CD4-positive, CD25-positive, alpha-beta regulatory T cell (primary cell): ENCODE data around the gene KCTD6. TPM values are rescaled to one million over a fixed set of nuclear protein-coding genes. Genes with fewer than 3 reads are reported as not detected.

Experiments used
- ATAC-seq, 2 donors: fragments of 150-1000 bp; cut with Tn5 transposase; one replicate each; pipeline ENCODE4 v1.10.0; 2021; ENCODE audit warnings: low read depth in 2 of 2, moderate number of reproducible peaks in 2 of 2, moderate library complexity in 1 of 2
- DNase-seq, 3 donors: peaks; one replicate each; pipeline versions ENCODE4 v3.0.0 to v3.0.0-alpha.2; 2012 to 2022; ENCODE audit warnings: mixed read lengths in 1 of 3
- H3K27ac ChIP-seq: one replicate; pipeline ENCODE4 v1.7.0; 2013; ENCODE audit warnings: mild to moderate bottlenecking, low read length; ENCODE audit not compliant: insufficient read depth, poor library complexity, severe bottlenecking
- H3K27me3 ChIP-seq: one replicate; pipeline ENCODE4 v1.7.0; 2013; ENCODE audit warnings: low read length; ENCODE audit not compliant: control insufficient read depth, insufficient read depth
- H3K36me3 ChIP-seq: one replicate; pipeline ENCODE4 v1.7.0; 2013; ENCODE audit warnings: mild to moderate bottlenecking, low read length, moderate library complexity; ENCODE audit not compliant: control insufficient read depth, insufficient read depth
- H3K4me1 ChIP-seq: 2 replicates; pipeline ENCODE4 v1.7.0; 2013; ENCODE audit warnings: mild to moderate bottlenecking, low read length; ENCODE audit not compliant: insufficient read depth, control insufficient read depth, poor library complexity, severe bottlenecking
- H3K4me3 ChIP-seq: one replicate; pipeline ENCODE4 v1.7.0; 2013; ENCODE audit warnings: low read depth, mild to moderate bottlenecking, low read length, moderate library complexity
- H3K9me3 ChIP-seq, 2 experiments: 1 replicate in 1 of 2; 2 replicates in 1 of 2; pipeline ENCODE4 v1.7.0; 2013; ENCODE audit warnings: low read length in 2 of 2, mild to moderate bottlenecking in 1 of 2, moderate library complexity in 1 of 2; ENCODE audit not compliant: control insufficient read depth in 2 of 2
- H3K27ac Mint-ChIP-seq, 3 donors: one replicate each; pipeline ENCODE4 v1.8.0; 2020 to 2022; ENCODE audit warnings: mild to moderate bottlenecking in 3 of 3, mixed read lengths in 3 of 3, moderate library complexity in 2 of 3
- H3K27me3 Mint-ChIP-seq: one replicate; pipeline ENCODE4 v1.8.0; 2022; ENCODE audit warnings: mild to moderate bottlenecking, mixed read lengths
- H3K36me3 Mint-ChIP-seq: one replicate; pipeline ENCODE4 v1.8.0; 2020; ENCODE audit warnings: mixed read lengths
- H3K4me1 Mint-ChIP-seq, 4 donors: one replicate each; pipeline ENCODE4 v1.8.0; 2020 to 2022; ENCODE audit warnings: mixed read lengths in 4 of 4, mild to moderate bottlenecking in 1 of 4
- H3K4me3 Mint-ChIP-seq, 4 donors: one replicate each; pipeline ENCODE4 v1.8.0; 2020 to 2022; ENCODE audit warnings: mild to moderate bottlenecking in 4 of 4, mixed read lengths in 4 of 4, moderate library complexity in 3 of 4
- H3K9me3 Mint-ChIP-seq, 7 donors: one replicate each; pipeline ENCODE4 v1.8.0; 2020 to 2022; ENCODE audit warnings: mixed read lengths in 7 of 7, mild to moderate bottlenecking in 3 of 7, moderate library complexity in 2 of 7
- polyA plus RNA-seq, 4 donors: library from polyadenylated mRNA; unstranded; fragments of 300-500 nt; fragmentation: Illumina TruSeq; gene quantifications; one replicate each; pipeline ENCODE4 v1.2.3, GENCODE V29; 2021
- total RNA-seq: library from RNA; stranded (reverse); gene quantifications from one replicate; pipeline ENCODE4 v1.2.3, GENCODE V29; 2022

KCTD6 gene
- total and polyA plus RNA-seq, 5 donors from 2014 or later: 5.8 to 14.3 (median 9.8) TPM

DNA sequence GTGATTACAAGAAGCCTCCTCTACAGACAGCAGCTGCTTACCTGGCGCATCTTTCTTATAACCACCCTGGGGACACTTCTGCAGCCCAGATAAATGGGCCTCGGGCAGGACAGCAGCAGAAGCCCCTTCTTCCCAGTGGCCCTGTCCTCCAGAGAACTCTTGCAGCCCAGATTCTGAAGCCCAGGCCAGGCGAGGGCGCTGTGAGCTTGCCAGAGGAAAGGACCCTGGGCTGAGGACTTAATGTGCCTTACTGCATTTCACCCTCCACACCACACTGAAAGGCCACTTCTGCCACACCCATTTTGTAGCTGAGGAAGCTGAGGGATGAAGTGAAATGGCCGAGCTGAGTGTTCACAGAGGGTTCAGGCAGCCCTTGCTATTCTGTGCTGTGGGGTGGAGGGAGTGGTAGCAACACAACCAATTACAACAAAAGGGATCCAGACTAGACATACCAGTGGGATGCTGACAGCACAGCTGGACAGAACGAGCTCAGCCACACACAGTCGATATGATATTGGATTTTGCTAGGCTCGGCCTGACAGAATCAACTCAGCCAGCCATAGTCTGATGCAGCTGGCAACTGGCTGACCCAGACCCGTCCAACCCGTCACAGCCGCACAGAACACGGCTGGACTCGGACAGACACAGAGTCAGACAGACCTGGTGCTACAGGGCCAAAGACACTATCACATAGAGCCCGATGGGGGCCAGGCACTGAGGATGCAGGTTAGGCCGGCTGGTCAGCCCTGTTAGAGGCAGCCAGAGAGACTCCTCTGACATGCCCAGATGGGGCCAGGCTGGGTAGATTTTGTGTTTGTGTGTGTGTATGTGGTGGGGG is 37.8 kb downstream of the KCTD6 start:
- ATAC-seq: no peak
- peaks cover 5% of the 10 kb centered on the region for H3K4me1 ChIP-seq
- no peaks in the 10 kb centered on the region for H3K36me3 Mint-ChIP-seq
- peaks cover 4 to 8% (median 7%) of the 10 kb centered on the region in 4 donors for H3K4me1 Mint-ChIP-seq
- H3K27ac ChIP-seq: no peak overlapping the region
- no peaks in the 10 kb centered on the region for H3K27me3 Mint-ChIP-seq
- no peaks in the 10 kb centered on the region for H3K9me3 Mint-ChIP-seq
- H3K4me3 Mint-ChIP-seq: no peak overlapping the region
- H3K27me3 ChIP-seq: no peaks in the 10 kb centered on the region
- H3K9me3 ChIP-seq: no peaks in the 10 kb centered on the region
- DNase-seq: no peak
- no peak overlapping the region for H3K4me3 ChIP-seq
- H3K27ac Mint-ChIP-seq: no peak overlapping the region
- H3K36me3 ChIP-seq: no peaks in the 10 kb centered on the region

DNA sequence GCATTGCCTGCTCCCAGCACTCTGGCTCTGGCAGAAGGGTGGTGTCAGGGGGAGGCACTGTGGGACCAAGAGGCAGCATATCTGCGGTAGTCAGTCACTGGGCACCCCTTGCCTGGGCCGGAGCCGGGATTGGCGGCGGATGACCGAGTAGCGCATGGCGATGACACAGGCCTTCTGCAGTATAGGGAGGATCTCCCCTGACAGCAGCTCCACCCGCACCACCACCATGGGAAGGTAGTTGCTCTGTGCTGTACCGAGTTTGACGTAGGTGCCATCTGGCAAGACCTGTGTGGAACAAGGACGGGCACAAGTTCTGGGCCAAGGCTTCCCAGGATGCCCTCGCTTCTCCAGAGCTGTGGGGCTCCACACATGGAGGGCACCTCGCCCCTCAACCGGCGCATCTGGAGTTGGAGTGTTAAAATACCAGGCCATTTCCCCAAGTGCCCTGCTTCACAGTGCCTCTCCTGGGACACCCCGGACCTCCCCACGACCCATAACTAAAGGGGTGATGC is 38.5 kb downstream of the KCTD6 start:
- Mint-ChIP-seq H3K27ac (no peak overlapping the region), H3K27me3 (no peaks in the 10 kb centered on the region), H3K36me3 (no peaks in the 10 kb centered on the region), H3K4me1 (peaks cover 4 to 8% (median 7%) of the 10 kb centered on the region in 4 donors), H3K4me3 (no peak overlapping the region), H3K9me3 (no peaks in the 10 kb centered on the region)
- DNase-seq (no peak), ATAC-seq (no peak)
- Histone ChIP-seq H3K4me3 (no peak overlapping the region), H3K36me3 (no peaks in the 10 kb centered on the region), H3K4me1 (peaks cover 5% of the 10 kb centered on the region), H3K27me3 (no peaks in the 10 kb centered on the region), H3K27ac (no peak overlapping the region), H3K9me3 (no peaks in the 10 kb centered on the region)

DNA sequence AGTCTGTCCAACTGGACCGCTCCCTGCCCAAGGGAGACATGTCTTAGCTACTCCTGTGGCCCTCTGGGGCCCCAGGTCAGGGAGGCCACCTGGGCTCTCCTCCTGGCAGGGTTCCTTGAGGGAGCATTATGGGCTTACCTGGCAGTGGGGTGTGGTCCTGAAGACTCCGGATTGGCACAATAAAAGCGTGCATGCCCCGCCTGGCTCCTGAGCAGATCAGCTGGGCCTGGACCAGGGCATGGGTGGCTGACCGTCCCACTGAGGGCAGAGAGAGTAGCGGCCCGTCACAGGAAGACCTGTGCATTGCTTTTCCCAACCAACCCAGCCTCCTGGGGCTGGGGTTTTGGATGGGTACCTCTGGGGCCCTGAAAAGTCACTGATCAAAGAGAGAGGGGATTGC is 39.7 kb downstream of the KCTD6 start:
- Mint-ChIP-seq H3K27me3 (no peaks in the 10 kb centered on the region), H3K9me3 (no peaks in the 10 kb centered on the region), H3K4me1 (peaks cover 4 to 8% (median 7%) of the 10 kb centered on the region in 4 donors), H3K36me3 (no peaks in the 10 kb centered on the region), H3K4me3 (no peak overlapping the region), H3K27ac (no peak overlapping the region)
- ATAC-seq (no peak), DNase-seq (no peak)
- Histone ChIP-seq H3K27me3 (no peaks in the 10 kb centered on the region), H3K27ac (no peak overlapping the region), H3K9me3 (no peaks in the 10 kb centered on the region), H3K36me3 (no peaks in the 10 kb centered on the region), H3K4me1 (peaks cover 5% of the 10 kb centered on the region), H3K4me3 (no peak overlapping the region)

DNA sequence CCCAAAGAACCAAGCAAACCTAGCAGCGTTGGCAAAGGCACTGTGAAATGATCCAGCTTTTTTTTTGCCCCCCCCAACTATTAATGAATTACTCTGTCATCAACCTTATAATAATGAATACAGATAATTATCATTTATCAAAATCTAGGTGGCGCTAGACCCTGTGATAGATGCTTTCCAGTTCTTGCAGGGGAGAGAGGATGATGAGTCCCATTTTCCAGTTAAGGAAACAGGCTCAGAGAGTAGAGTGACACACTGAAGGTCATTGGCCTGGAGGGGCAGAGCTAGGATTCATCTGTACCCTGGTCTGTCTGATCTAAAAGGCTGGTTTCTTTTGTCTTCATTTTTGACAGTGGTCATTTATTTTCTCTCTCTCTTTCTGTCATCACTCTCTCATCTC is 40.1 kb downstream of the KCTD6 start:
- no peak overlapping the region for H3K4me3 Mint-ChIP-seq
- Histone ChIP-seq H3K27ac (no peak overlapping the region), H3K36me3 (no peaks in the 10 kb centered on the region), H3K4me1 (peaks cover 5% of the 10 kb centered on the region), H3K9me3 (no peaks in the 10 kb centered on the region), H3K27me3 (no peaks in the 10 kb centered on the region), H3K4me3 (no peak overlapping the region)
- peaks cover 4 to 8% (median 7%) of the 10 kb centered on the region in 4 donors for H3K4me1 Mint-ChIP-seq
- DNase-seq (peak in 1 of 3 donors; percentile 8), ATAC-seq (no peak)
- H3K27ac Mint-ChIP-seq: peak overlapping the region in 1 of 3 donors; percentile 2
- H3K36me3 Mint-ChIP-seq: no peaks in the 10 kb centered on the region
- no peaks in the 10 kb centered on the region for H3K9me3 Mint-ChIP-seq
- no peaks in the 10 kb centered on the region for H3K27me3 Mint-ChIP-seq

DNA sequence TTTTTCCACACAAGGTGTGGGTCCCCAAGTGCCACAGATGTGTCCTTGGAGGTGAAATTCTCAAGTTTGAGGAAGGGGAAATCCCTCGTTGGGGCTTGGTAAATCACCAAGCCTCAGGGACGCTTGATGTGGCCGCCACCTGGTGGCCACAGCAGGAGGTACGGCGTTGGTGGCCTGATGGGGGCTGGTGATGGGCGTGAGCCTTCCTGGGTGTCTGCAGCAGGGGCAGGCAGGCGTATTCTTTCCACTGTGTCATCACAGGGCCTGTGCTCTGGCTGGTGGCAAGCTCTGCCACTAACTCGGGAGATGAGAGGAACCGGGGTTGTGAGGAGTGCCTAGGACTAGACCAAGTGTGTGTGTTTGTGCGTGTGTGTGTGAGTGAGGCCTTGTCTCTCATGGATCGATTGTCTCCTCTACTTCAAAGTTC is 40.9 kb downstream of the KCTD6 start:
- Histone ChIP-seq H3K4me1 (peaks cover 5% of the 10 kb centered on the region), H3K36me3 (no peaks in the 10 kb centered on the region), H3K27me3 (no peaks in the 10 kb centered on the region), H3K27ac (no peak overlapping the region), H3K4me3 (no peak overlapping the region), H3K9me3 (no peaks in the 10 kb centered on the region)
- H3K4me3 Mint-ChIP-seq: peak overlapping the region in 1 of 4 donors; percentile 36
- no peaks in the 10 kb centered on the region for H3K27me3 Mint-ChIP-seq
- DNase-seq: peak; percentile 58 to 83 (median 72)
- H3K4me1 Mint-ChIP-seq: peaks cover 4 to 8% (median 7%) of the 10 kb centered on the region in 4 donors
- H3K27ac Mint-ChIP-seq: peak overlapping the region; percentile 2 to 88 (median 78)
- no peaks in the 10 kb centered on the region for H3K36me3 Mint-ChIP-seq
- ATAC-seq: peak; percentile 91 to 92
- H3K9me3 Mint-ChIP-seq: no peaks in the 10 kb centered on the region

DNA sequence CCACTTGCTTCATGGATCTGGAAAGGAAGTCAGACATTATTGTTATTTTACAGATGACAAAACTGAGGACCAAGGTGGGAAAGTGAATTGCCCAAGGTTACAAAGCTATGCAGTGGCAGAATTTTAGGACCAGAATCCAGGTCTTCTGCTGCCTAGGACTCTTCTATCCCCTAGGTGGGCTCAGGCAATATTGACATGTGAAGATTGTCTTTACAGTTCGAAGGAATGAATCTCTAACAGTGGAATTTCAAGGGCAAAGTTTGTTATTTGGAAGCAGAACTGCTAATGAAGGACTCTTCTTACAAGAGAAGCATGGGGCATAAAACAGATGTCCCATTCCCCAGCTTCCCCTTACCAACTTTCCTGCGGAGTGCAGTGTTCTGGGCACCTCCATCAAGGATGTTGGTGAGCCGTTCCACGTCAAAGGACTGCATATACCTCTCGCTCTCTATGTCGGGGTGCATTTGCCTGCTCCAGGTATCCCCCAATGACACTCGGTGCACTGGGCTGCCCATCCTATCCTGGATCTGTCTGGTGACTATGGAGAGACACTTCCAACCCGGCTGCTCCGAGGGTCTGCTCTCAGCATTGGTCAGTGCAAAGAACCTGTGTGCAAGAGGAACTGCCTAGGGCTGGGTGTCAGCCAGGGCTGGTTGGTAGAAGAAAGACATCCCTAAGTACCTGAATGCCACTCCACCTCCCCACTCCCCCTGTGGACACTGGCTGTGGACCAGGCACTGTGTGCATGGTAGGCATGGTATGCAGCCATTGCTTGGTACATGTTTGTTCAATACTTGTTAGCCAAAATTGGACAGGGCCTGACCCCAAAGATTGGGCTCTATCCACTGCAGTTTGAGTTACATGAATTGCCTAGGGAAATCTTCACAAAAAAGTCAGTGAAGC is 42.9 kb downstream of the KCTD6 start:
- no peak overlapping the region for H3K27ac ChIP-seq
- H3K36me3 ChIP-seq: no peaks in the 10 kb centered on the region
- DNase-seq: no peak
- peaks cover 5% of the 10 kb centered on the region for H3K4me1 ChIP-seq
- Mint-ChIP-seq H3K4me1 (peaks cover 4 to 8% (median 7%) of the 10 kb centered on the region in 4 donors), H3K36me3 (no peaks in the 10 kb centered on the region), H3K9me3 (no peaks in the 10 kb centered on the region), H3K4me3 (no peak overlapping the region), H3K27ac (no peak overlapping the region), H3K27me3 (no peaks in the 10 kb centered on the region)
- H3K9me3 ChIP-seq: no peaks in the 10 kb centered on the region
- H3K27me3 ChIP-seq: no peaks in the 10 kb centered on the region
- no peak for ATAC-seq
- no peak overlapping the region for H3K4me3 ChIP-seq

DNA sequence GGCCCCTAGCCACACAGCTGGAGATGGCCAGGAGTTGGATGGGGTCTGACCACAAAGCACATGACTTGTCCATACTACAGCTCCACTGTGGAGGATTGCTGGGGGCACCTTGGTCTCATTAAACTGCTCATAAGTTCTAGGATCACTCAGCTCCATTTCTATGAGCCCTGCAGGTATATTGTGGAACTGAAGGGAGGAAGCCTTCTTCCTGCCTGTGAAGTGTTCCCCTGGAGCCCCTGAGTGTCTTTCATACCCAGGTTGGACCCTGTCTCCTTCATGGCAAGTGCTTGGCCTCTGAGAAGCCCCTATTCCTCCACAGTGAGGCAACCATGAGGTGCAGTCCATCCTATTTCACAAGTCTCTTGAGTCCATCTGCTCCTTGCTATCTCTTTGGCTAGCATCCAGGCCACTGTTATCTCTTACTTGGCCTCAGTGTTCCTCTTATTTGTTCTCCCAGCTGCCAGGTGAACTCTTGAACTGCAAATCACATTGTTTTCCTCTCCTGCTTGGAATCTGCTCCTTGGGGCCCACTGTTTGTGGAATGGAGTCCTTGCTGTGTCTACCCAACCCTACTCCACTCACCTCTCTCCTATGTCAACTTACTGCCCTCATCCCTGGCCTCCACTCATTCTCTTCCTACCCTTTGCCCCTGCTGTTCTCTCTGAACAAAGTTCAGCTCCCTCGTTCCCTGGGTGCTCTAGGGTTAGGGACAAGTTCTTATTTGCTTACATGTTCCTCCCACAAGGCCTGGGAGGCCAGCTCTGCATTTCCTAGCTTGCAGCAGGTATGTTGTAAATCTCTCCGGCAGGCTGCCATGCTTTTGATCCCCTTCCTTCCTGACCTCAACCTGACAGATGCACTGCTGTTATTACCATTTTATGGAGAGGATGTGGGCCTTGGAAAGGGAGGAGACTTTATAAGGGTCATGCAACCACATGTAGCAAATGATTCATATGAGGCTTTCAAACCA is 43.9 kb downstream of the KCTD6 start:
- no peaks in the 10 kb centered on the region for H3K9me3 ChIP-seq
- Mint-ChIP-seq H3K4me1 (peaks cover 4 to 8% (median 7%) of the 10 kb centered on the region in 4 donors), H3K27me3 (no peaks in the 10 kb centered on the region), H3K27ac (no peak overlapping the region), H3K36me3 (no peaks in the 10 kb centered on the region), H3K9me3 (no peaks in the 10 kb centered on the region), H3K4me3 (no peak overlapping the region)
- H3K4me1 ChIP-seq: peaks cover 5% of the 10 kb centered on the region
- no peak for ATAC-seq
- H3K27ac ChIP-seq: no peak overlapping the region
- no peak overlapping the region for H3K4me3 ChIP-seq
- no peaks in the 10 kb centered on the region for H3K36me3 ChIP-seq
- H3K27me3 ChIP-seq: no peaks in the 10 kb centered on the region
- DNase-seq: no peak
